HCT116 (cell line): ENCODE measurements around the gene MAN2A2. TPM values are rescaled to one million over a fixed set of nuclear protein-coding genes. Genes with fewer than 3 reads are reported as not detected.

Experiments used
- ATAC-seq: fragments of 200-7000 bp; cut with Tn5 transposase; 2 replicates; pipeline ENCODE4 v1.9.1; 2020; ENCODE audit warnings: mild to moderate bottlenecking, moderate library complexity
- BruUV-seq: library from RNA; stranded (reverse); fragments of 400-500 nt; replicated peaks from 2 replicates; lab custom pipeline; 2021; lab: Mats Ljungman, UMichigan
- CTCF ChIA-PET: fragments of 300-600 bp; sonication (Branson Sonifier 250); formaldehyde crosslinking; loops from one replicate; lab custom pipeline; 2021; ENCODE audit warnings: antibody characterized with exemption; lab: Charles Lee
- POLR2A ChIA-PET: fragments of 300-600, 350-600 bp; sonication (Branson Sonifier 250); formaldehyde crosslinking; loops from one replicate; lab custom pipeline; 2021; ENCODE audit warnings: antibody characterized with exemption; lab: Charles Lee
- RAD21 ChIA-PET, 2 experiments: fragments of 300-600 bp; sonication (Branson Sonifier 250); formaldehyde crosslinking; loops; one replicate each; lab custom pipeline; 2023; ENCODE audit warnings: low total read pairs in 2 of 2; ENCODE audit not compliant: uncharacterized antibody in 2 of 2, unreplicated experiment in 2 of 2, low non-redundant PET in 1 of 2; lab: Charles Lee
- DNase-seq: peaks from one replicate; pipeline ENCODE4 v3.0.0-alpha.2; 2010; ENCODE audit warnings: low read depth, low spot score
- H2AFZ ChIP-seq: fragments of 200-600 bp; shearing (Covaris generic), sonication (generic); 2 replicates; pipeline ENCODE4 v1.6.1; 2017; ENCODE audit warnings: low read depth, mixed run types, mixed read lengths, antibody characterized with exemption, low read length; ENCODE audit not compliant: poor library complexity, severe bottlenecking
- H3K27ac ChIP-seq: 2 replicates; pipeline ENCODE4 v1.5.1; 2012; ENCODE audit warnings: low read depth, low read length
- H3K27me3 ChIP-seq: fragments of 200-600 bp; sonication (generic); 2 replicates; pipeline ENCODE4 v1.6.1; 2016; ENCODE audit warnings: mixed run types, low read length, mixed read lengths; ENCODE audit not compliant: insufficient read depth
- H3K36me3 ChIP-seq, 2 experiments: fragments of 200-500 bp in 1 of 2; fragments of 200-600 bp in 1 of 2; sonication (Bioruptor generic) in 1 of 2; sonication (generic) in 1 of 2; 2 replicates each; pipeline versions ENCODE4 v1.5.1 to v1.6.1; 2014 to 2016; ENCODE audit warnings: low read length in 2 of 2, inconsistent platforms in 1 of 2, mixed read lengths in 1 of 2, mixed run types in 1 of 2; ENCODE audit not compliant: insufficient read depth in 2 of 2, control insufficient read depth in 1 of 2
- H3K4me1 ChIP-seq, 2 experiments: fragments of 200-600 bp in 1 of 2; sonication (generic) in 1 of 2; 2 replicates each; pipeline versions ENCODE4 v1.5.1 to v1.6.1; 2012 to 2017; ENCODE audit warnings: low read length in 2 of 2, inconsistent platforms in 1 of 2, mild to moderate bottlenecking in 1 of 2, mixed read lengths in 1 of 2, mixed run types in 1 of 2, moderate library complexity in 1 of 2; ENCODE audit not compliant: insufficient read depth in 2 of 2, control insufficient read depth in 1 of 2
- H3K4me2 ChIP-seq: fragments of 200-600 bp; sonication (generic); 2 replicates; pipeline ENCODE4 v1.6.1; 2017; ENCODE audit warnings: mixed run types, low read length, mixed read lengths
- H3K4me3 ChIP-seq, 2 experiments: fragments of 200-600 bp in 1 of 2; sonication (generic) in 1 of 2; replicated peaks in 1 of 2; 2 replicates each; pipeline ENCODE4 v1.5.1; 2011 to 2016; ENCODE audit warnings: low read length in 2 of 2, control low read depth in 1 of 2, low read depth in 1 of 2, mild to moderate bottlenecking in 1 of 2, mixed read lengths in 1 of 2, mixed run types in 1 of 2
- H3K79me2 ChIP-seq: fragments of 200-600 bp; sonication (generic); 2 replicates; pipeline ENCODE4 v1.6.1; 2017; ENCODE audit warnings: mild to moderate bottlenecking, mixed run types, low read length, moderate library complexity, mixed read lengths; ENCODE audit not compliant: insufficient read depth
- H3K9ac ChIP-seq: fragments of 200-600 bp; sonication (generic); 2 replicates; pipeline ENCODE4 v1.6.1; 2016; ENCODE audit warnings: low read length, mixed read lengths
- H3K9me2 ChIP-seq: fragments of 200-600 bp; sonication (generic), shearing (Covaris generic); 2 replicates; pipeline ENCODE4 v1.6.1; 2017; ENCODE audit warnings: mixed run types, mild to moderate bottlenecking, moderate library complexity; ENCODE audit not compliant: insufficient read depth
- H3K9me3 ChIP-seq, 2 experiments: fragments of 200-500 bp in 1 of 2; fragments of 200-600 bp in 1 of 2; sonication (Bioruptor generic) in 1 of 2; sonication (generic) in 1 of 2; 2 replicates each; pipeline ENCODE4 v1.6.1; 2014 to 2017; ENCODE audit warnings: low read length in 2 of 2, mixed read lengths in 2 of 2, inconsistent platforms in 1 of 2, low read depth in 1 of 2, mild to moderate bottlenecking in 1 of 2, mixed run types in 1 of 2, moderate library complexity in 1 of 2; ENCODE audit not compliant: control insufficient read depth in 1 of 2, insufficient read depth in 1 of 2
- H4K20me1 ChIP-seq: fragments of 200-600 bp; sonication (generic), shearing (Covaris generic); 2 replicates; pipeline ENCODE4 v1.6.1; 2017; ENCODE audit warnings: mixed run types, mild to moderate bottlenecking, moderate library complexity; ENCODE audit not compliant: insufficient read depth
- ATF3 ChIP-seq: IDR thresholded peaks from 2 replicates; pipeline ENCODE4 v1.6.1; 2012
- EGR1 ChIP-seq: IDR thresholded peaks from 2 replicates; pipeline ENCODE4 v1.6.1; 2012; ENCODE audit warnings: low read depth
- EZH2 ChIP-seq: fragments of 200-600 bp; sonication (generic); IDR thresholded peaks from 2 replicates; pipeline ENCODE4 v1.6.1; 2017; ENCODE audit warnings: antibody characterized with exemption, mixed run types
- EZH2phosphoT487 ChIP-seq: fragments of 200-600 bp; IDR thresholded peaks from 2 replicates; pipeline ENCODE4 v1.6.1; 2018; ENCODE audit warnings: antibody characterized with exemption, borderline replicate concordance
- JUND ChIP-seq: IDR thresholded peaks from 2 replicates; pipeline ENCODE4 v1.6.1; 2012
- MAX ChIP-seq: IDR thresholded peaks from 2 replicates; pipeline ENCODE4 v1.6.1; 2012
- POLR2A ChIP-seq: IDR thresholded peaks from 2 replicates; pipeline ENCODE4 v1.7.0; 2011; ENCODE audit warnings: borderline replicate concordance; ENCODE audit not compliant: insufficient read depth, insufficient read length; ENCODE audit errors: extremely low read depth
- REST ChIP-seq: IDR thresholded peaks from 2 replicates; pipeline ENCODE4 v1.6.1; 2012; ENCODE audit warnings: low read depth
- SP1 ChIP-seq: IDR thresholded peaks from 2 replicates; pipeline ENCODE4 v1.6.1; 2012; ENCODE audit warnings: low read depth
- SRF ChIP-seq: IDR thresholded peaks from 2 replicates; pipeline ENCODE4 v1.6.1; 2012; ENCODE audit warnings: low read depth
- TCF7L2 ChIP-seq: IDR thresholded peaks from 2 replicates; pipeline ENCODE4 v1.7.0; 2011; ENCODE audit warnings: borderline replicate concordance, inconsistent platforms; ENCODE audit not compliant: insufficient read depth, insufficient read length; ENCODE audit errors: extremely low read depth
- ZBTB33 ChIP-seq: IDR thresholded peaks from 2 replicates; pipeline ENCODE4 v1.6.1; 2011; ENCODE audit warnings: mild to moderate bottlenecking, low read length, moderate library complexity; ENCODE audit not compliant: insufficient replicate concordance; ENCODE audit errors: extremely low read depth
- ZNF274 ChIP-seq: fragments of 200-500 bp; sonication (Bioruptor generic); IDR thresholded peaks from 2 replicates; pipeline ENCODE4 v1.6.1; 2014; ENCODE audit warnings: mild to moderate bottlenecking, low read depth, low read length, inconsistent platforms
- intact Hi-C: fragments of 100-400 bp; cut with micrococcal nuclease; formaldehyde crosslinking; loops from 2 replicates; pipeline ENCODE4 v1.10.0; 2022
- total RNA-seq: library from RNA; stranded (reverse); gene quantifications from one replicate; pipeline ENCODE4 v1.2.1, GENCODE V29; 2021; ENCODE audit not compliant: unreplicated experiment

MAN2A2 gene
- total RNA-seq, 1 experiment from 2014 or later = 44.9 TPM

GRCh38 chr15:90946941-90947576 is 44.0 kb downstream of the MAN2A2 start:
- H4K20me1 ChIP-seq = no peaks in the 10 kb centered on the region
- BruUV-seq = no TSS peak
- no peak overlapping the region for H3K27ac ChIP-seq
- TF ChIP-seq SP1 (no peak), EZH2phosphoT487 (no peak), EZH2 (no peak), ZNF274 (no peak), MAX (no peak), POLR2A (no peak), EGR1 (no peak), ATF3 (no peak), JUND (no peak), TCF7L2 (no peak), SRF (no peak), ZBTB33 (no peak), REST (no peak)
- RAD21 ChIA-PET = no interaction called here
- no peaks in the 10 kb centered on the region for H3K79me2 ChIP-seq
- POLR2A ChIA-PET = no interaction called here
- H2AFZ ChIP-seq = no peak overlapping the region
- CTCF ChIA-PET = no interaction called here
- H3K9ac ChIP-seq = no peak overlapping the region
- H3K9me3 ChIP-seq = no peaks in the 10 kb centered on the region
- peaks cover 35 to 39% of the 10 kb centered on the region in 2 experiments; a peak in 3 of 4 replicates for H3K36me3 ChIP-seq
- intact Hi-C loops = no loop called here
- H3K27me3 ChIP-seq = no peaks in the 10 kb centered on the region
- H3K4me2 ChIP-seq = no peak overlapping the region
- ATAC-seq (peak; percentile 25; the same call in 1 of the 2 replicates), DNase-seq (no peak)
- no peaks in the 10 kb centered on the region for H3K9me2 ChIP-seq
- H3K4me3 ChIP-seq = no peak overlapping the region
- peaks cover 0 to 8% of the 10 kb centered on the region in 2 experiments; a peak in 2 of 4 replicates for H3K4me1 ChIP-seq
